SK-N-SH (cell line): ENCODE measurements around the gene APRT. TPM values are rescaled to one million over a fixed set of nuclear protein-coding genes. Genes with fewer than 3 reads are reported as not detected.

Source experiments
- CTCF ChIA-PET: fragments of 300-600, 350-600 bp; formaldehyde crosslinking; extraction: SDS; loops from one replicate; lab custom pipeline; 2021; lab: Yijun Ruan, JAX
- POLR2A ChIA-PET: fragments of 350-600 bp; sonication (Branson Sonifier 250); formaldehyde crosslinking; extraction: SDS; loops from one replicate; lab custom pipeline; 2020; ENCODE audit warnings: antibody characterized with exemption, inconsistent platforms; lab: Yijun Ruan, JAX
- DNase-seq: peaks from one replicate; pipeline ENCODE4 v3.0.0; 2012
- H2AFZ ChIP-seq: fragments of 200-600 bp; sonication (generic); 2 replicates; pipeline ENCODE4 v1.8.1; 2016; ENCODE audit warnings: antibody characterized with exemption, mild to moderate bottlenecking, low read depth
- H3F3A ChIP-seq: fragments of 200-600 bp; sonication (generic); replicated peaks from 2 replicates; pipeline ENCODE3; 2016; ENCODE audit warnings: antibody characterized with exemption, mild to moderate bottlenecking; ENCODE audit not compliant: insufficient read depth
- H3K27ac ChIP-seq, 2 experiments: fragments of 200-500 bp in 1 of 2; fragments of 200-600 bp in 1 of 2; sonication (Bioruptor generic) in 1 of 2; sonication (generic), shearing (Covaris generic) in 1 of 2; 2 replicates each; pipeline versions ENCODE4 v1.5.1 to v1.6.1; 2014 to 2016; ENCODE audit warnings: low read depth in 2 of 2, inconsistent platforms in 1 of 2, low read length in 1 of 2, mild to moderate bottlenecking in 1 of 2, mixed read lengths in 1 of 2
- H3K27me3 ChIP-seq: fragments of 200-600 bp; sonication (generic), shearing (Covaris generic); 2 replicates; pipeline ENCODE4 v1.6.1; 2016; ENCODE audit warnings: mixed run types; ENCODE audit not compliant: insufficient read depth
- H3K36me3 ChIP-seq, 2 experiments: fragments of 200-500 bp in 1 of 2; fragments of 200-600 bp in 1 of 2; sonication (Bioruptor generic) in 1 of 2; sonication (generic) in 1 of 2; replicated peaks in 1 of 2; 2 replicates each; pipeline versions ENCODE3 to v1.5.1; 2014 to 2016; ENCODE audit warnings: low read length in 1 of 2, mild to moderate bottlenecking in 1 of 2; ENCODE audit not compliant: insufficient read depth in 2 of 2, control insufficient read depth in 1 of 2
- H3K4me1 ChIP-seq, 2 experiments: fragments of 200-500 bp in 1 of 2; fragments of 200-600 bp in 1 of 2; sonication (Bioruptor generic) in 1 of 2; sonication (generic), shearing (Covaris generic) in 1 of 2; 2 replicates each; pipeline versions ENCODE4 v1.5.1 to v1.6.1; 2014 to 2016; ENCODE audit warnings: low read depth in 1 of 2, low read length in 1 of 2, mixed run types in 1 of 2; ENCODE audit not compliant: insufficient read depth in 2 of 2, control insufficient read depth in 1 of 2
- H3K4me2 ChIP-seq: fragments of 200-600 bp; sonication (generic), shearing (Covaris generic); 2 replicates; pipeline ENCODE4 v1.6.1; 2017; ENCODE audit warnings: mixed run types
- H3K4me3 ChIP-seq, 2 experiments: fragments of 200-500 bp in 1 of 2; fragments of 200-600 bp in 1 of 2; sonication (Bioruptor generic) in 1 of 2; sonication (generic), shearing (Covaris generic) in 1 of 2; 2 replicates each; pipeline versions ENCODE4 v1.5.1 to v1.8.1; 2014 to 2016; ENCODE audit warnings: low read depth in 2 of 2, inconsistent platforms in 1 of 2, low read length in 1 of 2, mild to moderate bottlenecking in 1 of 2, mixed read lengths in 1 of 2, moderate library complexity in 1 of 2
- H3K79me2 ChIP-seq: fragments of 200-600 bp; sonication (generic); 2 replicates; pipeline ENCODE4 v1.8.1; 2017; ENCODE audit warnings: mild to moderate bottlenecking; ENCODE audit not compliant: insufficient read depth
- H3K9ac ChIP-seq: fragments of 200-600 bp; sonication (generic); 2 replicates; pipeline ENCODE4 v1.6.1; 2017; ENCODE audit warnings: mixed run types
- H3K9me2 ChIP-seq: fragments of 200-600 bp; sonication (generic); 2 replicates; pipeline ENCODE4 v1.6.1; 2017; ENCODE audit warnings: mixed run types
- H3K9me3 ChIP-seq: fragments of 200-600 bp; sonication (generic); 2 replicates; pipeline ENCODE4 v1.6.1; 2017; ENCODE audit warnings: mixed run types, mild to moderate bottlenecking, moderate library complexity
- H4K20me1 ChIP-seq: fragments of 200-600 bp; sonication (generic); 2 replicates; pipeline ENCODE4 v1.6.1; 2017; ENCODE audit warnings: mild to moderate bottlenecking, mixed run types; ENCODE audit not compliant: insufficient read depth
- CHD2 ChIP-seq: fragments of 150-350 bp; IDR thresholded peaks from 2 replicates; pipeline ENCODE4 v1.6.1; 2018; ENCODE audit warnings: low read length; ENCODE audit not compliant: partially characterized antibody
- ELF1 ChIP-seq: IDR thresholded peaks from 2 replicates; pipeline ENCODE4 v1.4.0; 2012
- EP300 ChIP-seq, 2 experiments: IDR thresholded peaks; 2 replicates each; pipeline versions ENCODE4 v1.4.0 to v1.6.1; 2012; ENCODE audit warnings: borderline replicate concordance in 1 of 2, low read depth in 1 of 2, low read length in 1 of 2
- IRF3 ChIP-seq: fragments of 150-350 bp; IDR thresholded peaks from 2 replicates; pipeline ENCODE4 v1.6.1; 2016; ENCODE audit warnings: mild to moderate bottlenecking, low read depth, low read length
- MXI1 ChIP-seq: IDR thresholded peaks from 2 replicates; pipeline ENCODE4 v1.6.1; 2012; ENCODE audit warnings: mild to moderate bottlenecking, low read depth, low read length, improper control_type of control experiment
- NFIC ChIP-seq: IDR thresholded peaks from 2 replicates; pipeline ENCODE4 v1.4.0; 2012; ENCODE audit warnings: borderline replicate concordance
- NRF1 ChIP-seq: IDR thresholded peaks from 2 replicates; pipeline ENCODE4 v1.6.1; 2012; ENCODE audit warnings: low read depth, mild to moderate bottlenecking, low read length
- PBX3 ChIP-seq: IDR thresholded peaks from 2 replicates; pipeline ENCODE4; 2012
- RAD21 ChIP-seq: IDR thresholded peaks from 2 replicates; pipeline ENCODE4 v1.6.1; 2012; ENCODE audit warnings: mild to moderate bottlenecking, low read length
- RCOR1 ChIP-seq: fragments of 150-350 bp; IDR thresholded peaks from 2 replicates; pipeline ENCODE4 v1.6.1; 2017; ENCODE audit warnings: antibody characterized with exemption, low read length
- RXRA ChIP-seq: IDR thresholded peaks from 2 replicates; pipeline ENCODE4 v1.4.0; 2012; ENCODE audit warnings: low read depth, mild to moderate bottlenecking, borderline replicate concordance
- SMC3 ChIP-seq: IDR thresholded peaks from 2 replicates; pipeline ENCODE4 v1.6.1; 2012; ENCODE audit warnings: low read depth, low read length, improper control_type of control experiment
- WGBS: methylation state at CpG from one replicate; pipeline ENCODE4 v1.1.6; 2017; ENCODE audit warnings: low lambda C conversion rate; 5-methylcytosine and 5-hydroxymethylcytosine counted together
- polyA plus RNA-seq, 3 experiments: library from polyadenylated mRNA; depleted of rRNA; stranded (reverse); fragments of >200 nt; gene quantifications; 2 replicates each; pipeline ENCODE4 v1.2.3, GENCODE V29; 2012

Gene APRT
- polyA plus RNA-seq, 1 of the 3 experiments (the other 2 are of a cell fraction): 192 TPM

GRCh38 chr16:88830258-88830657, 18.5 kb upstream of the APRT start:
- TF ChIP-seq SMC3 (no peak), PBX3 (no peak), RAD21 (no peak), ELF1 (no peak), RXRA (no peak), CHD2 (no peak), MXI1 (no peak), NRF1 (no peak)
- no peaks in the 10 kb centered on the region for H3K79me2 ChIP-seq
- H3K9me2 ChIP-seq: no peaks in the 10 kb centered on the region
- H3K4me3 ChIP-seq: no peak overlapping the region
- no peaks in the 10 kb centered on the region for H4K20me1 ChIP-seq
- WGBS: 78% methylated on average over 9 of the region's 11 CpGs
- peaks cover 0 to 9% of the 10 kb centered on the region in 2 experiments for H3K36me3 ChIP-seq
- H3K9me3 ChIP-seq: no peaks in the 10 kb centered on the region
- no peak overlapping the region for H3K9ac ChIP-seq
- H3K27me3 ChIP-seq: no peaks in the 10 kb centered on the region
- DNase-seq: no peak
- no peak overlapping the region for H3K27ac ChIP-seq
- CTCF ChIA-PET: no interaction called here
- H2AFZ ChIP-seq: no peak overlapping the region
- no peaks in the 10 kb centered on the region for H3F3A ChIP-seq
- no peak overlapping the region for H3K4me2 ChIP-seq
- no peaks in the 10 kb centered on the region for H3K4me1 ChIP-seq
- POLR2A ChIA-PET: no interaction called here

GRCh38 chr16:88828711-88829110, 17.0 kb upstream of the APRT start:
- Histone ChIP-seq H3K4me3 (no peak overlapping the region), H2AFZ (no peak overlapping the region), H3K27me3 (no peaks in the 10 kb centered on the region), H3K9ac (no peak overlapping the region), H3K4me2 (no peak overlapping the region), H3K9me2 (no peaks in the 10 kb centered on the region), H3K4me1 (no peaks in the 10 kb centered on the region), H4K20me1 (no peaks in the 10 kb centered on the region), H3K36me3 (peaks cover 0 to 12% of the 10 kb centered on the region in 2 experiments), H3K9me3 (no peaks in the 10 kb centered on the region)
- POLR2A ChIA-PET: no interaction called here
- no peak for DNase-seq
- TF ChIP-seq CHD2 (no peak), NFIC (no peak), RAD21 (no peak), RCOR1 (no peak), RXRA (no peak), IRF3 (no peak), EP300 (IDR thresholded peaks at IDR 0.05; ENCODE audit: borderline replicate concordance in 1 of 2, low read depth in 1 of 2, low read length in 1 of 2) (no peak)
- TF ChIP-seq, all 33 proteins: peak for 0
- Histone ChIP-seq H3K79me2 (no peaks in the 10 kb centered on the region), H3F3A (no peaks in the 10 kb centered on the region), H3K27ac (no peak overlapping the region)
- 90% methylated on average over 17 of the region's 24 CpGs for WGBS
- CTCF ChIA-PET: interaction anchor here (2.9 kb wide), 1 partner anchor 12 kb away, joined by 15 read pairs; no protein-coding TSS in a partner anchor
